Measurements from ENCODE around the gene HIVEP3.

Gene HIVEP3

DNA sequence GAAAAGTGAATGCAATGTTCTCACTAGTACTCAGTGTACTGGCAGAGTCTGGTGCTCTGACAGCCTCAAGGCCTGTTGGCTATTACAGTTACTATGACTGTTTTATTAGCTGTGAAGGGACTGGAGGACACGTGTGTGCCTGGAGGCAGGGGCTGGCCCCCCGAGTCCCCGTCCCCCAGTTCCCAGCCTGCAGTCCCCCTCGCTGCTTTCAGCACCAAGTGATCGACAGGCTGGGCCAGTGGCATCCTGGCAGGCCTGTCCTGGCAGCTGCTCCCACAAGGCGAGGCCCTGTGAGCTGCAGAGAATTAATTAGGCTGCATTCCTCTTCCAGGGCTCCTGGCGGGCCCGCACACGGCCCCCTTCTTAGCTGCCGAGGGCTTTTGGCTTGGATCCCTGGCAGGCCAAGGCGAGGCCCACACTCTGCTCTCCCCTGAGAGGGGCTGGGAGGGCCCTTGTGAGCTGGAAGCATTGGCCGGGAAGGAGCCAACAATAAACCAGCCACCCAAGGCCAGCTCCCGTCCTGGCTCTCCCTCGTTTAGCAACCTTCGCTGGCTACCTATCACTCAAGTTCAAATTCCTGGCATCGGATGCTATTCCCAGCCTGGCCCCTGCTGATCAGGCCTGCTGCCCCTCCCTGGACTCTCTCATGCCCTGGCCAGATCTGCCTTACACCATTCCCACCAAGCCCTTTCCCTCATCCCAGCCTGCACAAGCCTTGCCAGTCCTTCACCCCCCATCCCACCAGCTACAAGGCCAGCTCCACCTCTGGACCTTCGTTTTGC, 444.0 kb downstream of the HIVEP3 start:
- DNase-seq: peak; percentile 77

DNA sequence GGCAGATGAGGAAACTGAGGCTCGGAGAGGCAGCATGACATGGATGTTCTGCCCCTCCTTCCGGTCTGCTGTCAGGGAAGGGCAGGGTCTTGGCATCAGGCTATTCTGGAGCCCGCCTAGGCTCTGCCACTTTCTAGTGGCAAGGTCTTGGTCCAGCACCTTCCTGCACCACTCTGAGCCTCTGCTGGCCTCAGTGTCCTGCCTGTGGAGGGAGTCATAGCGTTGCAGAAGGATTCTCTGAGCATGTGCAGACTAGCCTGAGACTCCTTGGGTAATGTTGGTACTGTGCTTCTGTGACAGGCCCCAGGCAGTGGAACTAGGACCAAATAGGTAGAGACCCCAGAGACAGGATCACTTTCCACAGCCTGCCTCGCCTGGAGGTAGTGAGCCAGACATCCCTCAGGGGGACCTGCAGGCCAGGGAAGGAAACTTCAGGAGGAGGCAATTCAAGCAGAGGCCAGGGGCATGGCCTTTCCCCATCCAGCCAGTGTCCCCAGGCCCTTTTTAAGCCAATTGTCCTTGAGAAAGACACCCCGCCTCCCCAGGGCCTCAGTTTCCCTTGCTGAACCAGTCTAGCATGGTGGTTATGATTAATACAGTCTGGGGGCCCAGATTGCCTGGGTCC, 444.9 kb downstream of the HIVEP3 start:
- no peak for DNase-seq

DNA sequence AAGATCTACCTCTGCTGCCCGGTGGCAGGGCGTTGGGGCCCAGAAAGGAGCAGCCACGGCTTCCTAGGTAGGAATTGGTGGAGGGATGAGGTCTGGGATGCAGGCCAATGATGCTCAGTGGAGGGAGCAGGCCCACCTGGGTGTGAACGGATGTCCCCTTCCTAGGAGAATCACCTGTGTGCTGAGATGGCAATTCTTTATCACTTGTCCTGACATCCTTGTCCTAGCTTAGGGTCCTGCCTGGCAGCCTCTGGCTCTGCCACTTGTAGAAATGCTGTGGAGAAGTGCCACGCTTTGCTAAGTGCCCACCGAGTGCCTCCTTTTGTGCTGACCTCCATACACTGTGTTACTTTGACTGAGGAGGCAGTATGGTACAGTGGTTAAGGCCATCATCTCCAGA, 447.1 kb downstream of the HIVEP3 start:
- DNase-seq: no peak

DNA sequence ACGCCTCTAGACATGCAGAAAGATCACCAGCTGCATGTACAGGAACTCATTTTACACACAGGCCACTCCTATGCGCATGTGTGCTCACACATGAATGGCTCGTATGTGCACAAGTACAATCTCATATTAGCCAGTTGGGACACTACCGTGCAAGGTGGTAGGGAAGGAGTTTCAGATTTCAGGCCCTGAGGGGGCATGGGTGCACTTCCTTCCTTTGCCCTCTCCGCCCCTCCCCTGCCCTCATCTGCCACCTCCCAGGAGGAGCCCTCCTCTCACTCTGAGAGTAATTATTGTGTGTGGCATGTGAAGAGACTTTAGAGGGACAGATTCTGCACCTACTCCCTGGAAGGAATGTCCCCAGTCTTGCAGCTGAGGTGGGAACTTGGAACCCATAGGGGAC, 449.0 kb downstream of the HIVEP3 start:
- DNase-seq: no peak

DNA sequence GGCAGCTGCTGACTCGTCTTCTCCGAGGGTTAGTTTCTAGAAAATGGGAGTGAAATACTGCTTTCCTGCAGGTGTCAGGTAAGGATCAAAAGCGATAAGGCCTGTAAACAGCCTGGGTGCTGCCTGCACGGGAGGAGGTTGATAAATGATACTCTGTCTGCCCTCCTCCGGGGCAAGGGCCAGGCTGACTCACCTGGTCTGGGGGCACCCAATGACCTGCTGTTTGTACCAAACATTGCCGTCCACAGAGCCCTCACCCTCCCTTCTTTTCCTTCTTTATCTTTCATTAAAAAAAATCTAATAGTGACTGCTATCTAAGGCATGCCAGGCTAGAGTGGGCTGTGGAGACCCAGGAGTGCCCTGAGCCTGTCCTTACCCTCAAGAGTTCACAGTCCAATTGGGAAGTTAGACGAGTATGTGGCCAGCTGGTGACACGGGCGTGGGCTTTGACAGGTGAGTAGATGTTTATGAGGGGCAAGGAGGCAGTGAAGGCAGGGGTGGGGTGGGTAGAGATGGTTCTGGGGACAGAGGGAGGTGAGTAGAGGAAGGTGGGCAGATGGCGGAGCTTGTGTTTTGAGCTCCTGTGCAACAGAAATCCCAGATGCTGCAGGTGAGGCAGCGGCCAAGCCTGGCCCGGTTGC, 450.5 kb downstream of the HIVEP3 start:
- DNase-seq: no peak

DNA sequence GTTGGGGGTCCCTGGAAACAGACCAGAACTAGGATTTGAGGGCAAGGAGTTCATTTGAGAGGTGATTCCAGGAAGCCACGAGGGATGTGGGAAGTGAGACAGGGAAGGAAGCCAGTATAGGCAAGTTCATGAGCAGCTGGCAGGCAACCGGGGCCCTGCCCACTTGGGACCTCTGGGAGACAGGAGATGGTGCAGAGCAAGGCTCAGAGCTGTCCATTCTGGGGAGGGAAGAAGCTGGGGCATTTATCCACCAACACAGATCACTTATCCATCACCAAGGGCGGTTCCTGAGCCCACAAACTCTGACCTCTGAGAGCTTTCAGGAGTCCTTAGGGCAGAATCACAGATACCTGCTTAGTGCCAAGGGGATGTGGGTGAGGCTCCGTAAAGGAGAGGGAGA, 451.0 kb downstream of the HIVEP3 start:
- DNase-seq: no peak

DNA sequence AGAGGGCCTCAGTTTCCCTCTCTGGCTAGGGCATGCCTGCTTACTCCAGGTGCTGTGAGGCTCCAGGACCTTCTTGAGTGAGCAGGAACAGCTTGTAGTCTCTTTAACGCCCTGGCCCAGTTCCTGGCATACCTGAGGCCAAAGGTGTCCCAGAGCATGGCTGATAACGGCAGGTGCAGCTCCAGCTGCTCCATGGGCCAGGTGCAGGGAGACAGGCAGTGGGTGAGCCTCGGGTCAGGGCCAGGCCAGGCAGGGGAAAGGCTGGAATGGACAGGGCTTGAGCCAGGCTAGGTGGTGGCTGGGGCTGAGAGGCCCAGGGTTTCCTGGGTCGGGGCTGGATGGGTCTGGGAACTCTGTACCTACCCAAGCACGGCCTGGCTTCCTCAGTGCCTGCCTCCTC, 452.6 kb downstream of the HIVEP3 start:
- peak; percentile 79 for DNase-seq

DNA sequence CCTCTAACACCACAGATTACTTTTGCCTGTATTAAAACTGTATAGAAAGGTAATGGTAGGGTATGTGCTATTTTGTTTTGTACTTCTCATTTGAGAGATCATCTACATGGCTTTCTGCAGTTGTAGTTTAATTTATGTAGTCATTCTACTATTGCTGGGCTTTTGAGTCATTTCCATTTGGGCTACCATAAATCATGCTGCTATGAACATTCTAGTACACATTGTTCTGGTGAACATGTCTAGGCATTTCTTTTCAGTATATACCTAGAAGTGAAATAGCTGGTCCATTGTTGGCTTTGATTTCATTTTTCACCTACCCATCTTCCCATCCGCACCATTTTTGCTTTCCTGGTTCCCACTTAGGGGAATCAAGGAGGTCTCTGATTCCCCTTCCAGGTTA, 453.0 kb downstream of the HIVEP3 start:
- DNase-seq: no peak

DNA sequence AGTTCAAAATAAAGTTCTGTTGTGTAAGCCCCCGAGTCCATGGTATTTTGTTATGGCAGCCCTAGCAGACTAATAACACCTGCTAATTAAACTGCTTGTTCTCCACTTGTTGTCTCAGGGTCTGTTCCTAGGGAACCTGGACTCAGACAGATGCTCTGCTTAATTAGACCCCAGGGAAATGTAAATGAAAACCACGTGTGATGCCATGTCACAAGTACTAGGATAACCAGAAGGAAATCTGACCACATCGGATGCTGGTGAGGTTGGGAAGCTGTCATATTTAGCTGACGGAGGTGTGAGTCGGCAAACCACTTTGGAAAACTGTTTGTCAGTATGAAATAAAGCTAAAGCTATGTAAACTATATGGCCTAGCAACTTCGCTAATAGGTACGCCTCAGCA, 453.8 kb downstream of the HIVEP3 start:
- DNase-seq: no peak

DNA sequence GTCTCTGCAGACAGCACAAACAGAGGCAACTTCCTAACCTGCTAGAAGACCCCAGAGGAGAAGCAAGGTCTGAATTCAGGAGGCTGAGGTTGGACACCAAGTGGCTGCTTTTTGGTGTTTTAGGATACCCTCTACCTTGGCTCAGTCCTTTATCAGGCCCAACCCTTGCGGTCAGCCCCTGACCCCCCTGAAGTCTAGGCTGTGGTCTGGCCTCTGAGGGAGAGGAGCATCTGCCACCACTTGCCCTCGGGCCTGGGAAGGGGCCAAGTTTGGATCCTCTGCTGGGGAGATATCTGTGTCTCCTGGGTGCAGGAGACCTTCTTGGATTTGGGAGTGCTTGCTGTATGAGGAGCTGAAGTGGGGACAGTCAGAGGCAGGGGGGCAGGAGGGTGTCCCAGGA, 455.2 kb downstream of the HIVEP3 start:
- no peak for DNase-seq

DNA sequence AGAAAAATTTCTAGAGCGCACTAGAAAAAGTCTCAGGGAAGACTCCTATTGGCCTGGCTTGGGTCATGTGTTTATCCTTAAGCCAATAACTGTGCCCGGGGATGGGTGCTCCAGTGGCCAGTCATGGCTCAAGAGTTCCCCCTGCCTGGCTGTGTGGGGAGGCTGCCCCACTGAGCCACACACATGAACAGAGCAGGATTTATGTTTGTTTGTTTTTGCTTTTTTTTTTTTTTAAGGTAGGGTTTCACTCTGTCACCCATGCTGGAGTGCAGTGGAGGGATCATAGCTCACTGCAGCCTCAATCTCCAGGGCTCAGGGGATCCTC, 456.1 kb downstream of the HIVEP3 start:
- peak; percentile 71 for DNase-seq

DNA sequence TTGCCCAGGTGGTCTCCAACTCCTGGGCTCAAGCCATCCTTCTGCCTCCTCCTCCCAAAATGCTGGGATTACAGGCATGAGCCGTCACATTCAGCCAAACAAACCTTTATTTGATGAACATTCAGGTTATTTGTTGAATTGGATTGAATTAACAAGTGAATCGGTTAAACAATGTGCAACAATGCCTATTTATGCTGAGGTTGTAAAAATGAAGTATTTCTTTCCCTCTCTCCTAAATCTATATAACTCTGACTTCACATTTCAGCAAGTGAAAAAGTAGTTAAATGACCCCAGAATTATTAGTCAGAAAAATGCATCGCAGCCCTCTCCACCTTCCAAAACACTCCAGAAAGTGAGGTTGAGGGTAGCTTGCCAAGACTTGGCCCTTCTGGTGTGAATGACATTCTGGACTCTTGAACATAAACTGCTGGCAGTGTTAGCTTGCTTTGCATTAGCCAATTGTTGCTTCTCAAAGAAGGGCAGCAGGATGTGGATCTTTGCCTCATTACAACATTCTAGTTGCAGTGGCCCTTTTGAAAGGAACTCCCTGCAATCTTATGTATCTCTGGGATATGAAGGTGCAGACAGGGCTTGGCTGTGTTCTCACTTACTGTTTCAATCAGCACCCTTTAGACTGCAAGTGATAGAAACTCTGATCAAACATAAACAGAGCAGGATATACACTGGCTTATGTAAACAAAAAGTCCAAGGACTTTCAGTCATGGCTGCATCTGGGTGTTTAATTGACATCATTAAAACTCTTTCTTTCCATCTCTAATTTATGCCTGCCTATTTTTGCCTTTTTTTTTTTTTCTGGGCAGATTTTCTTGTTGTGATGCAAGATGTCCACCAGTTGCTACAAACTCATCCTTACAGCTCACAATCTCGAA, 456.7 kb downstream of the HIVEP3 start:
- DNase-seq: peak; percentile 94

DNA sequence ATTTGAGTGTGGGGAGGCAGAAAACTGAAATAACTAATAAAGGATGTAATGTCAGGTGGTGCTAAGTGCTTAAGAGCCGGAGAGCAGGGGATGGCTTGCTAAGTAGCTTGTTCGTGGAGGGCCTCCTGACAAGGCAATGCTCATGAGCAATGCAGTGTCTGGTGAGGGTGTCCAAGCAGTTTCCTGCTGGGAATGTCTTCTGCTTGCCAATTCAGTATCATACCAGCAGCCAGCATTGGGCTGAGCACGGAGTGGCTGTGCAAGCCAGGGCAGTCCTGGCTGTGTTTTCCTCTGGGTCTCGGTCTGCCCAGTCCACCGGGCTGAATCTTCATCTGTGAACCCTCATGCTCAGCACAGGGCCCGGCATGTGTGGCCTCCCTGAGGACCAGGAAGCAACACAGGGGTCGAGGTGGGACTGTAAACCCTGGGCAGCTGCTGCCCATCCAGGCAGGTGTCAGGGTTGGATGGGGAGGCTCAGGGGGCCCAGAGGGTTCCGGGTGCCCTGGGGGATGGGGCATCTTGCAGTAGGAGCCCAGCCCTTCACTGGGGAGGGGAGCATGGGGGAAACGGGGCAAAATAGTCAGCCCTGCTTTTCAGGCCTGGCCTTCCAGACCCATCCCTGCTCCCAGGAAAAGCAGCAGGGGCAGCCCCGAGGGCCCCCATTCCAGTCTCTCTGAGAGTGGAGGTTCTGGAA, 461.7 kb downstream of the HIVEP3 start:
- DNase-seq: no peak
